Left renal pelvis (tissue), 4 donors: ENCODE results near the gene PNISR. TPM values are rescaled to one million over a fixed set of nuclear protein-coding genes. Genes with fewer than 3 reads are reported as not detected.

Source experiments
- DNase-seq, 4 donors: peaks; one replicate each; pipeline ENCODE4 v3.0.0-alpha.2; 2013; ENCODE audit warnings: low read depth in 4 of 4, low spot score in 3 of 4
- polyA plus RNA-seq, 4 donors: library from polyadenylated mRNA; unstranded; fragments of 120-200 nt; gene quantifications; one replicate each; pipeline ENCODE4 v1.2.1, GENCODE V29; 2013; ENCODE audit not compliant: insufficient read length in 4 of 4

PNISR gene
- polyA plus RNA-seq, 4 donors: 238 to 415 (median 323) TPM

GRCh38 chr6:99412065-99412464, 13.0 kb downstream of the PNISR start:
- no peak for DNase-seq

DNA sequence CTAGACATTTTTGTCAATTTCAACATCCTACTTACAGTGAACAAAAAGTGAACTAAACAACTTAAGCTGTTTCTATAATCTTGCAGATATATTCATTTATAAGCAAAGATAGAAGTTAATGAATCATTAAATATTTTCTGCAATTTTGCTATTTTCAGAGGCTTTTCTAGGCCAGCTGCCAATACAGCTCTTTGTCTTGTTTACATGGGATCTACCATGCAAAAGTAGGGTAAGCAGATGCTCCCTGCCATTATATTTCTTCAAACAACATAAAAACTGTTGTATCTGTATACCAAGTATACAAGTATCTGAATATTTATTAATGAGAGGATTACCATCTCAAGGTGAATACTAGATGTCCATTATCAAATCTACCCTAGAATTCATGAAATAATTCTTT, 15.4 kb downstream of the PNISR start:
- DNase-seq: no peak

- no peak for DNase-seq
These were observed 18.0 kb downstream of the PNISR start for GRCh38 chr6:99407076-99407475.

DNA sequence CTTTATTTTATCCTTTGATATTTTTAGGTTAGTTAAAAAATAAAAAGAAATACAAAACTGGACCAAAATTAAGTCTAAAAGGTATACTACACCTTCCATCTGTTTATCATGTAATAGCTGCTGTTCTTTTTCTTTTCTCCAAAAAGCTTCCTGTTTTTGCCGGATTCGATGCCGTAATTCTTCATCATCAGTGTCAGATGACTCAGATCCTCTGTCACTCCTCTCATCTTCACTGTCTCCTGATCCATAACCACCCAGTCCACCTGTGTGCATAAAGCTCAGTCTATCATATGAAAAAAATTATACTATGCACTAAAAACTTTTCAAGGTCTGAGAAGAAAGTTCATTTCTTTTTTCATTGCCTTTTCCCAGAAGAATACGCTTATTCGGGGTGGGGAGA, 22.7 kb downstream of the PNISR start:
- no peak for DNase-seq

GRCh38 chr6:99397287-99397686, 27.8 kb downstream of the PNISR start:
- DNase-seq: no peak

GRCh38 chr6:99393698-99394531, 31.2 kb downstream of the PNISR start, which contains the start of gene COQ3:
COQ3 (minus strand) TSS chr6:99394195; CDS start chr6:99394179, 16 bp downstream.
- peak; percentile 49 to 73 (median 71) for DNase-seq

GRCh38 chr6:99393366-99393697, 31.8 kb downstream of the PNISR start:
- peak in 1 of 4 donors; percentile 6 for DNase-seq

- DNase-seq: no peak
These were observed 34.2 kb downstream of the PNISR start for GRCh38 chr6:99390896-99391295.

DNA sequence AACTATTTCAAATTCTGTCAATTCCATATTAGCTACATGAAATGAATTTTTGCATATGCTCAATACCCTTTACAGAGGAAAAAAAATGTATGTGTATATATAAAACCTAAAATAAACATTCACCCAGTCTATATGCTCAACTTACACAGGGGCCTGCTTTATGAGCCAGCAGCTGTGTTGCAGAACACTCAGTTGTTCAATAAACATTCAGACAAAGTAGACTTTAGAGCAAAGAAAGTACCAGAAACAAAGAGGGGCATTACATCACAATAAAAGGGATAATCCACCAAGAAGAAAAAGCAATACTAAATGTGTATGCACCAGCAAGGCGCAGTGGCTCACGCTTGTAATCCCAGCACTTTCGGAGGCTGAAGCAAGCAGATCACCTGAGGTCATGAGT, 40.6 kb downstream of the PNISR start:
- no peak for DNase-seq

DNA sequence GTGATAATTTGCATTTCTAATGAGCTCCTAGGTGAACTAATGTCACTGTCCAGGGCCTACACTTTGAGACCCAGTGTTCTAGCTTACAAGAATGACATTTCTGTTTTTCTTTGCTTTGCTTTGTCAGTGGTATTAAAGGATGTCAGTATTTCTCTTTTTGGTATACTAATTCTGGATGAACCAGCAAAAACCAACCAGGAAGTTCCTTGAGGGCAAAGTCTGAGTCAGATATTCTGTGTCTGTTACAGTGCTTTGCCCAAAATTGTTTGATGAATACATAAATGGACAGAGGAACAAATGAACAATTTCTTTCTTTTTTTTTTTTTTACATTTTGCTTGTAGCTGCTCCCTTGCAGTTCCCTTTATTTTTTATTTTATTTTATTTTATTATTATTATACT, 46.5 kb downstream of the PNISR start:
- DNase-seq: no peak

DNA sequence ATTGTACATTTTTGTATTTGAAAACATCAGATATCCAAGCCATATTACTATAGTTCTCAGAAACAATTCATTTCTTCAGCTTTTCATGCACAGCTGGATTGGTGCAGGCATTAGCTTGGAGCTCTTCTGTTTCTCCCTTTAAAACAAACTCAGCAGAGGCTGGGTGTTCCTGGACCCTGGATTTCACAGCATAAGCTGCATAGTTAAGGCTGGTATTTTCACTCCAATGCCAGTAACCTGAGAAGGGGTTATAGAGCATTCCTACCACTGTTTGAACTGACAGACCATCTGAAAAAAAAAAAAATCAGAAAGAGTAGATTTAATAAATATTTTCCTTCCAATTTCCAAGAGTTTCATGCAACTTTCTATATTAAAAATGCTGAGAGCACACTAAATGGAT, 55.6 kb downstream of the PNISR start:
- no peak for DNase-seq

DNA sequence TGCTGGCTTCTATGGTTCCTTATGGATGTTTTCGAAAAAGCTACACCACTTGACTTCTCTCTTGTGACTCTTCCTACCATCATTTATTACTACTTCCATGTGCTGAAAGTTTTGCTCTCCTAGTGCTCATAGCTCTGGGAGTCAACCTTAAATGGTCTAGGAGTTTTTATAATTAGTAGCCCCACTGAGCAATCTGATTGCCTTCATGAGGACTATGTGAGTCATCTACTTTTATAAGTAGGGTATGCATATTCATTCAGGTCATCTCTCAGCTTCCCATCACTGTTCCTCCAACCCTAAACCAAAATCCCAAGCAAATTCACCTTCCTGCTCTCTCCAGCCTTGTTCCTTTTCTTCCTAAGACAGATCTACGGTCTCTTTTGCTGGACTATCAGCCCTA, 58.3 kb downstream of the PNISR start:
- DNase-seq: no peak

DNA sequence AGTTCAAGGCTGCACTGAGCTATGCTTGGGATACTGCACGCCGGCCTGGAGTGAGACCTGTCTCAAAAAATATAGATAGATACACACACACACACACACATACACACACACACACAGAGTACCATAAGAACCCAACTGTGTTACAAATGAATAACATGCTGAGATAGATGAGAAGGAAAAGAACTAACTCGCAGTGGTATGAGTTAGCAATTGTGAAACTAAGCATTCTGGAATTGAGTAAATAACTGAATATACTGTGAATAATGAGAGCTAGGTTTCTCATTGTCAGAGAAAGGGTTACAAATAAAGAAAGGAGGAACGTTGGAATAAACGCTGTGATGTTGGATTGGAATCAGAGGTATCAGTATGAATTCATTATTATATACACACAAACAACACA, 61.1 kb downstream of the PNISR start:
- DNase-seq: no peak

- DNase-seq: no peak
These were observed 62.3 kb downstream of the PNISR start for GRCh38 chr6:99362678-99363268.

- no peak for DNase-seq
These were observed 65.3 kb downstream of the PNISR start for GRCh38 chr6:99359800-99360199.

DNA sequence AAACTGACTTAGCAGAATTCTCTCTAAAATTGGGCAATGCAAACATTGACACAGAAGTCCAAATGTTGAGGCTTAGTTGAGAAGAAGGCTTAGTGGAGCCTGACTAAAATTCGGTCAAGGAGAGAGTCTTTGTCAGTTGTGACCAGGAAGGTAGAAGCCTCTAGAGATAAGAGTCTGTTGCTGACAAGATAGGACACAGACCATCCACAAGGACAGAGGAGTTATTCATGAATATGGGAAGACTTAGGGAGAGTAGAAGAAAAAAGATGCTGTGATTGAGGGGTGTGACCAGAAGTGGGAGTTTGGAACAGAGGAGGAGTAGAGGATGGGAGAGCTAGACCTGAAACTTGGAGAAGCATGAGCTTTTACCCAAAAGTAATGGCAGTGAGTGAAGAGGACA, 68.5 kb downstream of the PNISR start:
- no peak for DNase-seq

DNA sequence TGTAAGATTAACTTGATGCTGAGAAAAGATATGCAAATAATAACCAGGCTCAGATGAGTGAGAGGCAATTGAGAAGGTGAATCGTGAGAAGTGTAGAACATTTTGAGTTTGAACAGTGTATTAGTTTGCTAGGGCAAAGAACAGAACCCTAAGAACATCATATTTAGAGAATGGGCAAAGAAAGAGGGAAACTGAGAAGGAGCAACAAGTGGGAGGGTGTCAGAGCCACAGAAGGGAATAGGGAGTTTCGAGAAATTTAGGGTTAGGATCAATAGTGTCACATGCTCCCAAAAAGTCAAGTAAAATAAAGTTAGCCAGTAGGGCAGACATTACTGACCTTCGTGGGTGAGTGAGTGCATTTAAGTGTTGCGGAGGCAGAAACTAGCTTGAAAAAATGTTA, 70.1 kb downstream of the PNISR start:
- no peak for DNase-seq

GRCh38 chr6:99353126-99353525, 72.0 kb downstream of the PNISR start:
- no peak for DNase-seq

DNA sequence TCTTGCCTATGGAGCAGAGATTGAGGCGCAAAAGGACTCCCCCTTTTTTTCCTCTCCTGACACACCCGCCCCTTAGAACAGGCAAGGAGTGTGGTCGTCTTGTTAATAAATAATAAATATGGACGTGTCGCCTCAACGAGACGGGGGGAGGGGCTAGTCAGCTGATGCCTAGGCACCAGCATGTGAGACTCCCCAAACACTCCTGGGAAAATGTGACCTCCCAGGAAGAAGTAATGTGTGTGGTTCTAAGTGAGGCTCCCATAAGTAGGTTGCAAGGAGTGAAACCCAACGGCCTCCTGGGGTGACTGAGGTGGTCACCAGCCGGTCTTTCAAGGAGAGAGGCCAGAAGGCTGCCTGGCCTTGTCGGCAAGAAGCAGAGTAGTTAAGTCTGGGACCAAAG, 74.5 kb downstream of the PNISR start:
- DNase-seq: no peak

DNA sequence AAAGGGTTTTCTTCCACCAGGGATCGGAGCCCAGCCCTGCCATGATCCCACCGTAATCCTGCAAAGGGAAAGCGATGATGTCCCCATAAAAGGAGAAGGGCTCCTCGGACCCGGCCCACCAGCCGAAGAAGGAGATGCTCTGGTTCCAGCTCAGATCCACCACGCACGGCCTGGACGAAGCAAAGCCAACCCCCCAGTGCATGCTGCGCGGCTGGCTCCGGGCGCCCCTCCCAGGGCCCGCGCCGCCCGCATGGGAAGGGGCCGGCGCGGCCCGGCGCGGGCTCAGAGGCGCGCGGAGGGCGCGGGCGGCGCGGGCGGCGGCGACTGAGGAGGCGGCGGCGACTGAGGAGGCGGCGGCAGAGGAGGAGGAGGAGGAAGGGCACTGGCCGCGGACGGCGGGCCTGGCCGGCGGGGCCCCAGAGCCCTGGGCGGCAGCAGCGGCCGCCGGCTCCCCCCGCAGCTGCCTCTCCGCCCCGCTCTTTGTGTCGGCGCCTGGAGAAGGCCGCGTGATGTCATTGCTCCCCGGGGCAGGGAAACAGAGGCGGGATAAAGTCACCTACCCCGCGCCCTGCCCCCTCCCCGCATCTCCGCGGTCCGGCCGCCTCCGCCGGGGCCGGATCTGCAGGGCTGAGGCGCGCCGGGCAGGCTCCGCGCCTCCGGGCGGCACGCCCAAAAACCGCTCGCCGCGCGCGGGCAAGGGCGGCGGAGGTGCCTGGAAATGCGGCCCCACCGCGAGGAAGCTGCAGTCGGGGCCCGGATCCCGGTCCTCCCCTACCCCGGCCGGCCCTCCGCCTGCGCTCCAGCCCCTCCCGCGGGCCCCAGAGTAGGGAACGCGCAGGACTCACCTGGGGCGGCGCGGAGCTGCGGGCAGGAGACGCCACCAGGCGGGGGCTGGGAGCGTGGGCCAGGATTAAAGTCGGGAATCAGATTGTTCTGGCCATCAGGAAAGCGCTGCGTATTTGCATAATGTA, 75.7 kb downstream of the PNISR start, which contains the start of gene FAXC:
Gene FAXC, minus strand, starts transcription at position 504 of the 971 bp plus-strand sequence. Its CDS starts 302 bp downstream, at position 202.
- DNase-seq: no peak
